Testis (tissue), 3 donors: ENCODE data around the gene HMG20A. TPM values are rescaled to one million over a fixed set of nuclear protein-coding genes. Genes with fewer than 3 reads are reported as not detected.

ENCODE experiments used
- DNase-seq: peaks from one replicate; pipeline ENCODE4 v3.0.0-alpha.2; 2019
- H3K27ac ChIP-seq, 2 donors: fragments of 200-600 bp; sonication (generic); one replicate each; pipeline ENCODE4 v1.5.1; 2019
- H3K27me3 ChIP-seq: fragments of 200-600 bp; sonication (generic); one replicate; pipeline ENCODE4 v1.5.1; 2019
- H3K36me3 ChIP-seq: fragments of 200-600 bp; sonication (generic); one replicate; pipeline ENCODE4 v1.5.1; 2017; ENCODE audit warnings: low read depth; ENCODE audit errors: missing control alignments
- H3K4me1 ChIP-seq: fragments of 200-600 bp; sonication (generic); one replicate; pipeline ENCODE4 v1.5.1; 2019
- H3K4me3 ChIP-seq, 2 donors: fragments of 200-600 bp; sonication (generic); one replicate each; pipeline ENCODE4 v1.5.1; 2017 to 2019
- H3K9me3 ChIP-seq: fragments of 200-600 bp; sonication (generic); one replicate; pipeline ENCODE4 v1.5.1; 2017
- CTCF ChIP-seq, 3 experiments: fragments of 450-650 bp in 2 of 3; fragments of 200-600 bp in 1 of 3; sonication (generic) in 1 of 3; IDR thresholded peaks; one replicate each; pipeline ENCODE4 v1.5.1; 2016 to 2019; ENCODE audit warnings: antibody characterized with exemption in 3 of 3, mild to moderate bottlenecking in 2 of 3, moderate library complexity in 1 of 3
- POLR2A ChIP-seq: fragments of 450-650 bp; IDR thresholded peaks from one replicate; pipeline ENCODE4 v1.6.1; 2017; ENCODE audit warnings: antibody characterized with exemption, mild to moderate bottlenecking, moderate library complexity
- WGBS, 2 donors: methylation state at CpG; one replicate each; pipeline ENCODE4 v1.1.5; 2018; 5-methylcytosine and 5-hydroxymethylcytosine counted together
- intact Hi-C: fragments of 100-400 bp; cut with DNase I; formaldehyde crosslinking; loops from one replicate; pipeline ENCODE4 v1.15.1; 2023; ENCODE audit warnings: low total_unique reads
- polyA plus RNA-seq: library from polyadenylated mRNA; stranded (reverse); fragments of 350-450 nt; fragmentation: Illumina TruSeq; extraction: RNeasy Lipid Tissue Mini Kit (QIAGEN cat#74804); gene quantifications from one replicate; pipeline ENCODE4 v1.2.3, GENCODE V29; 2014; ENCODE audit warnings: low read depth, low replicate concordance; ENCODE audit not compliant: insufficient read depth
- total RNA-seq, 2 donors: library from RNA; depleted of rRNA; stranded (reverse); fragments of >200 nt; gene quantifications; one replicate each; pipeline ENCODE4 v1.2.3, GENCODE V29; 2016

The HMG20A gene
- total and polyA plus RNA-seq, 3 donors from 2014 or later = 44.2 to 87.7 (median 76.9) TPM

GRCh38 chr15:77417602-77418001, 3.1 kb upstream of the HMG20A start:
- TF ChIP-seq POLR2A (no peak), CTCF (IDR thresholded peaks at IDR 0.05) (no peak)
- no peak overlapping the region for H3K27ac ChIP-seq
- H3K36me3 ChIP-seq = no peaks in the 10 kb centered on the region
- 61 to 64% methylated on average over 3 of the region's 3 CpGs for WGBS, 2 donors
- no peaks in the 10 kb centered on the region for H3K27me3 ChIP-seq
- peaks cover 20% of the 10 kb centered on the region for H3K4me1 ChIP-seq
- intact Hi-C loops = no loop called here
- no peaks in the 10 kb centered on the region for H3K9me3 ChIP-seq
- no peak overlapping the region for H3K4me3 ChIP-seq
- no peak for DNase-seq

- TF ChIP-seq POLR2A (no peak), CTCF (IDR thresholded peaks at IDR 0.05) (no peak)
- Histone ChIP-seq H3K4me1 (peaks cover 26% of the 10 kb centered on the region), H3K4me3 (peak overlapping the region; percentile 71 to 97), H3K27ac (peak overlapping the region; percentile 94 to 99), H3K9me3 (no peaks in the 10 kb centered on the region), H3K36me3 (no peaks in the 10 kb centered on the region), H3K27me3 (no peaks in the 10 kb centered on the region)
- intact Hi-C loops = no loop called here
- WGBS, 2 donors = 24 to 31% methylated on average over 8 of the region's 8 CpGs
- no peak for DNase-seq
Measured at GRCh38 chr15:77418391-77418965, 2.2 kb upstream of the HMG20A start.

DNA sequence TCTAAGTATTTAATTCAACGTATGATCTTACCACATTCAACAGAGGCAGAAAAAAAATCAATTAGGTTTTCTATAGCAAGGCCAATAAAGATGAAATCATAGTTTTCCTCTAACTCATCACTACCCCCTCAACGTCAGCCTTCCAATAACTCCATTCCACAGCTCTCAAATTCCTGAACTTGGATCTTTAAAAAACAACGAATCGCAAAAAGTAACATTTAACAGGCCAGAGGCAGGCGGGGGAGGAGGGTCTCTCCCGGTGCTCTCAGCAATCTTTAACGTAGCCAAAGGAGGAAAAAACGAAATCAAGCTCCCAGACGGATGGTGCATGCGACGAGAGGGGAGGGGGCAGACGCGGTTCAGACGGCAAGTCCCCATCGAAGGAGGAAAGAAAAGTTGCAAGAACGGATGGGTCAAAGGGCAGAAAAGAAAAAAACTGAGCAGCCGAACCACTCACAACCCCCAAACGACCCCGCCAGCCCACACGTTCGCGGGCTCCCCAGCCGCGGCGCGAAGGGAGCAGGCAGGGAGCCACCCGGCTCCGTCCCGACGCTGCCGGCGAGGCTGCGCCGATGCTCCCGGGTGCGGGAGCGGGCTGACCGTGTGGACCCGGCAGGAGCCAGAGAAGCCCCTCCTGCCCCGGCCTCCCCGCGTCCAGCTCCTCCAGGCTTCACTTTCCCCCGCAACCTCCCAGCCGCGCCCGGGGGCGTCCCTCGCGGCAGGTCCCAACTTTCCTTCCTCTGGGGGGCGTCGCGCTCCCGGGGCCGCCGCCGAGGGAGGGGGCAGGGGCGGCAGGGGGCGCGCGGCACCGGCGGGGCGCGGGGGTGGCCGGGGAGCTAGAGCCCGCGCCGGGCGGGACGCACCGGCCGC, 1.5 kb upstream of the HMG20A start:
- intact Hi-C loops = no loop called here
- Histone ChIP-seq H3K27ac (peak overlapping the region; percentile 94 to 99), H3K9me3 (no peaks in the 10 kb centered on the region), H3K27me3 (no peaks in the 10 kb centered on the region), H3K4me1 (peaks cover 33% of the 10 kb centered on the region), H3K4me3 (peak overlapping the region; percentile 71 to 97), H3K36me3 (no peaks in the 10 kb centered on the region)
- WGBS, 2 donors = 0 to 2% methylated on average over 23 to 27 of the region's 72 CpGs
- DNase-seq = peak; percentile 54
- TF ChIP-seq CTCF (IDR thresholded peaks at IDR 0.05) (no peak), POLR2A (no peak)

GRCh38 chr15:77419836-77420609, 665 bp upstream of the HMG20A start, which contains the start of gene PEAK1:
PEAK1 (minus strand) TSS chr15:77420104; CDS start chr15:77181926, 238,178 bp downstream.
- 0 to 1% methylated on average over 17 to 63 of the region's 92 CpGs for WGBS, 2 donors
- Histone ChIP-seq H3K9me3 (no peaks in the 10 kb centered on the region), H3K4me3 (peak within 1 kb of the TSS; percentile 71 to 97), H3K27me3 (no peaks in the 10 kb centered on the region), H3K36me3 (no peaks in the 10 kb centered on the region), H3K4me1 (peaks cover 39% of the 10 kb centered on the region), H3K27ac (peak within 1 kb of the TSS; percentile 94 to 99)
- peak; percentile 99 for DNase-seq
- no peak for TF ChIP-seq CTCF (IDR thresholded peaks at IDR 0.05)
- TF ChIP-seq POLR2A = peak; percentile 43
- intact Hi-C loops = loop anchor here (10.0 kb wide), 1 partner anchor 75 kb away; no protein-coding TSS in a partner anchor
